Nephron (organoid): ENCODE data around the gene SLC25A52.
"Not testable (repeated sequence)": the region's sequence is repeated elsewhere in the genome, so short reads cannot be mapped to it uniquely, and the experiment has no call there.

ENCODE experiments used
- H3K27ac Mint-ChIP-seq, 3 experiments: 2 replicates each; pipeline ENCODE4 v1.8.0; 2020; ENCODE audit warnings: mixed read lengths in 3 of 3, mild to moderate bottlenecking in 2 of 3, moderate library complexity in 1 of 3
- H3K27me3 Mint-ChIP-seq: 2 replicates; pipeline ENCODE4 v1.8.0; 2021; ENCODE audit warnings: low read depth, mild to moderate bottlenecking, moderate library complexity, mixed read lengths
- H3K36me3 Mint-ChIP-seq: 2 replicates; pipeline ENCODE4 v1.8.0; 2020; ENCODE audit warnings: low read depth, mixed read lengths
- H3K4me1 Mint-ChIP-seq: 2 replicates; pipeline ENCODE4 v1.8.0; 2020; ENCODE audit warnings: mixed read lengths
- H3K4me3 Mint-ChIP-seq, 3 experiments: 2 replicates each; pipeline ENCODE4 v1.8.0; 2020; ENCODE audit warnings: mild to moderate bottlenecking in 3 of 3, mixed read lengths in 3 of 3, moderate library complexity in 2 of 3
- H3K9me3 Mint-ChIP-seq: 2 replicates; pipeline ENCODE4 v1.8.0; 2020; ENCODE audit warnings: mixed read lengths
- TF ChIP-seq, protein P1 (sequence below), 3 experiments: fragments of 200-600 bp; sonication (generic); IDR thresholded peaks; one replicate each; pipeline ENCODE4 v1.5.0; 2021; ENCODE audit warnings: antibody characterized with exemption in 3 of 3; ENCODE audit not compliant: unreplicated experiment in 3 of 3

The SLC25A52 gene

DNA sequence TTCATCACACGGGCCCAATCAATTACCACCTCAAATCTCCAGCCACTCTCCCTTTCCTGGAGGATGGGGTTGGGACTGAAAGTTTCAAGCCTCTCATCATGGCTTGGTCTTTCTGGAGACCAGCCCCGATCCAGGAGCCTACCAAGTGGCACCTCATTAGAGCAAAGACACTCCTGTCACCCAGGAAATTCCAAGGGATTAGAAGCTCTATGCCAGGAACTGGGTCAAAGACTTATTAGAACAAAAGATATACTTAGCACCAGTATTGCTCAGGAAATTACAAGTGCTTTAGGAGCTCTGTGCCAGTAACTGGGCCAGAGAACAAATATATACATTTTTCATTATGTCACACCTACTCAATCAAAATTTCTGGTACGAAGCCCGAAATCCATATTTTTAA, 14.3 kb downstream of the SLC25A52 start:
- H3K4me1 Mint-ChIP-seq = no peaks in the 10 kb centered on the region
- peaks cover 3% of the 10 kb centered on the region for H3K9me3 Mint-ChIP-seq
- no peaks in the 10 kb centered on the region for H3K36me3 Mint-ChIP-seq
- H3K4me3 Mint-ChIP-seq = no peak overlapping the region
- TF ChIP-seq, protein P1, sequence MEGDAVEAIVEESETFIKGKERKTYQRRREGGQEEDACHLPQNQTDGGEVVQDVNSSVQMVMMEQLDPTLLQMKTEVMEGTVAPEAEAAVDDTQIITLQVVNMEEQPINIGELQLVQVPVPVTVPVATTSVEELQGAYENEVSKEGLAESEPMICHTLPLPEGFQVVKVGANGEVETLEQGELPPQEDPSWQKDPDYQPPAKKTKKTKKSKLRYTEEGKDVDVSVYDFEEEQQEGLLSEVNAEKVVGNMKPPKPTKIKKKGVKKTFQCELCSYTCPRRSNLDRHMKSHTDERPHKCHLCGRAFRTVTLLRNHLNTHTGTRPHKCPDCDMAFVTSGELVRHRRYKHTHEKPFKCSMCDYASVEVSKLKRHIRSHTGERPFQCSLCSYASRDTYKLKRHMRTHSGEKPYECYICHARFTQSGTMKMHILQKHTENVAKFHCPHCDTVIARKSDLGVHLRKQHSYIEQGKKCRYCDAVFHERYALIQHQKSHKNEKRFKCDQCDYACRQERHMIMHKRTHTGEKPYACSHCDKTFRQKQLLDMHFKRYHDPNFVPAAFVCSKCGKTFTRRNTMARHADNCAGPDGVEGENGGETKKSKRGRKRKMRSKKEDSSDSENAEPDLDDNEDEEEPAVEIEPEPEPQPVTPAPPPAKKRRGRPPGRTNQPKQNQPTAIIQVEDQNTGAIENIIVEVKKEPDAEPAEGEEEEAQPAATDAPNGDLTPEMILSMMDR (IDR thresholded peaks at IDR 0.05; ENCODE audit: unreplicated experiment in 3 of 3) = no peak
- H3K27ac Mint-ChIP-seq = no peak overlapping the region
- peaks cover 9% of the 10 kb centered on the region for H3K27me3 Mint-ChIP-seq

GRCh38 chr18:31744321-31745067, 16.2 kb downstream of the SLC25A52 start:
- no peaks in the 10 kb centered on the region for H3K36me3 Mint-ChIP-seq

DNA sequence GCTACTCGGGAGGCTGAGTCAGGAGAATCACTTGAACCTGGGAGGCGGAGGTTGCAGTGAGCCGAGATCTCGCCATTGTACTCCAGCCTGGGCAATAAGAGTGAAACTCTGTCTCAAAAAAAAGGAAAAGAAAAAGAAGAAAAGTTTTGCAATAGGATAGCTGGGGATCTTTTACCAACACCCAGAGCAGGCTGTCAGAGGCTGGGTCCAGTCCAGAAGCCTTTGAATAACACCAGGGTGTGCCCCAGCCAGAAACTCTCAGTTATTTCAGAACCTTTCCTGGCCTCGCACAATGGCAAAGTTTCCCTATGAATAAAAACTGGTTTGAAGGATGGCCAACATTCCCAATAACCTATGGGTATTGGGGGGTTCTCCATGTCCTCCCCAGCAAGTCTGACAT, 17.1 kb downstream of the SLC25A52 start:
- H3K36me3 Mint-ChIP-seq = not testable (repeated sequence)

More at GRCh38 chr18:31744321-31745067, 16.2 kb downstream of the SLC25A52 start:
- H3K9me3 Mint-ChIP-seq = peaks cover 3% of the 10 kb centered on the region
- H3K4me3 Mint-ChIP-seq = no peak overlapping the region
- no peak overlapping the region for H3K27ac Mint-ChIP-seq
- H3K27me3 Mint-ChIP-seq = peaks cover 9% of the 10 kb centered on the region
- H3K4me1 Mint-ChIP-seq = no peaks in the 10 kb centered on the region
- TF ChIP-seq, protein P1 (IDR thresholded peaks at IDR 0.05; ENCODE audit: unreplicated experiment in 3 of 3) = no peak

GRCh38 chr18:31741097-31741735, 19.5 kb downstream of the SLC25A52 start:
- no peak overlapping the region for H3K27ac Mint-ChIP-seq
- TF ChIP-seq, protein P1 (IDR thresholded peaks at IDR 0.05; ENCODE audit: unreplicated experiment in 3 of 3) = peak; percentile 45 to 60 (median 51)
- no peaks in the 10 kb centered on the region for H3K4me1 Mint-ChIP-seq
- H3K4me3 Mint-ChIP-seq = no peak overlapping the region
- peaks cover 9% of the 10 kb centered on the region for H3K27me3 Mint-ChIP-seq
- H3K9me3 Mint-ChIP-seq = peaks cover 11% of the 10 kb centered on the region
- no peaks in the 10 kb centered on the region for H3K36me3 Mint-ChIP-seq

More for the DNA sequence above, 17.1 kb downstream of the SLC25A52 start:
- H3K4me1 Mint-ChIP-seq, H3K27ac Mint-ChIP-seq, H3K27me3 Mint-ChIP-seq, H3K4me3 Mint-ChIP-seq: not testable (repeated sequence)
- peaks cover 11% of the 10 kb centered on the region for H3K9me3 Mint-ChIP-seq

- no peak overlapping the region for H3K27ac Mint-ChIP-seq
- H3K27me3 Mint-ChIP-seq = peaks cover 8% of the 10 kb centered on the region
- H3K4me1 Mint-ChIP-seq = no peaks in the 10 kb centered on the region
- TF ChIP-seq, protein P1 (IDR thresholded peaks at IDR 0.05; ENCODE audit: unreplicated experiment in 3 of 3) = no peak
- no peak overlapping the region for H3K4me3 Mint-ChIP-seq
- H3K36me3 Mint-ChIP-seq = no peaks in the 10 kb centered on the region
- H3K9me3 Mint-ChIP-seq = peaks cover 11% of the 10 kb centered on the region
Measured at GRCh38 chr18:31740180-31740579, 20.5 kb downstream of the SLC25A52 start.

DNA sequence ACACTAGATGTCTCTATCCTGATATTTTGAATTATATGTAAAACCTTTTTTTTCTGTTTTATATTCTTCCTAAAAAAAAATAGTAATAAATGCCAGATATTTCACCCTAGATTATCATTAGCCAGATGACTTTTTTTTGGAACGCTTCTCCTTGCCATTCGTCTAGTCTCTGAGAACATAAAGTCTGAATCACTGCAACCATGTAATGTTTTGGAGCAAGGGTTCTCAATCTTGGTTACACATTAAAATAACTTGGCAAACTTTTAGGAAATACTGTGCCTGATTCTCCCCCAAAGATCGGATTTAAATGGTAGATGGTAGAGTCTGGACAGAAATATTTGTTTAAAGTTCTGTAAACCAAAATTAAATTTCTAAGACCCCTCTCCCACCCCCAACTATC, 21.0 kb downstream of the SLC25A52 start:
- Mint-ChIP-seq H3K4me3 (no peak overlapping the region), H3K4me1 (no peaks in the 10 kb centered on the region), H3K27me3 (peaks cover 3% of the 10 kb centered on the region), H3K9me3 (peaks cover 11% of the 10 kb centered on the region), H3K27ac (no peak overlapping the region), H3K36me3 (no peaks in the 10 kb centered on the region)
- TF ChIP-seq, protein P1 (IDR thresholded peaks at IDR 0.05; ENCODE audit: unreplicated experiment in 3 of 3) = no peak
